Inferior parietal cortex (tissue), 1 donor: Measurements from ENCODE around the gene PLPP4.

Source experiments
- DNase-seq: peaks from one replicate; pipeline ENCODE4 v3.0.0-alpha.2; 2016; ENCODE audit errors: extremely low spot score

Gene PLPP4

GRCh38 chr10:120607710-120608703 is 151.0 kb downstream of the PLPP4 start:
- no peak for DNase-seq

GRCh38 chr10:120609006-120609405 is 152.0 kb downstream of the PLPP4 start:
- DNase-seq = no peak

GRCh38 chr10:120610791-120611190 is 153.8 kb downstream of the PLPP4 start:
- DNase-seq = no peak

GRCh38 chr10:120612756-120613155 is 155.7 kb downstream of the PLPP4 start:
- no peak for DNase-seq

- DNase-seq = no peak
Measured at GRCh38 chr10:120613180-120613579, 156.2 kb downstream of the PLPP4 start.

GRCh38 chr10:120614680-120615079 is 157.7 kb downstream of the PLPP4 start:
- no peak for DNase-seq

- no peak for DNase-seq
Measured at GRCh38 chr10:120616311-120616911, 159.4 kb downstream of the PLPP4 start.

- DNase-seq = no peak
Measured at GRCh38 chr10:120628197-120628596, 171.2 kb downstream of the PLPP4 start.

GRCh38 chr10:120630266-120630665 is 173.2 kb downstream of the PLPP4 start:
- DNase-seq = no peak

- DNase-seq = no peak
Measured at GRCh38 chr10:120632047-120632446, 175.0 kb downstream of the PLPP4 start.

GRCh38 chr10:120632942-120633341 is 175.9 kb downstream of the PLPP4 start:
- no peak for DNase-seq

- no peak for DNase-seq
Measured at GRCh38 chr10:120634659-120635058, 177.6 kb downstream of the PLPP4 start.
